Endothelial cell of umbilical vein (primary cell): ENCODE measurements around the gene TSPOAP1. TPM values are rescaled to one million over a fixed set of nuclear protein-coding genes. Genes with fewer than 3 reads are reported as not detected.

Source experiments
- BruUV-seq: library from RNA; stranded (reverse); fragments of 400-500 nt; replicated peaks from 2 replicates; lab custom pipeline; 2021; lab: Mats Ljungman, UMichigan
- CTCF ChIA-PET: fragments of 300-600, 350-600 bp; sonication (Branson Sonifier 250); formaldehyde crosslinking; loops from one replicate; lab custom pipeline; 2021; ENCODE audit warnings: antibody characterized with exemption, inconsistent platforms; lab: Charles Lee
- POLR2A ChIA-PET: fragments of 300-600, 350-600 bp; sonication (Branson Sonifier 250); formaldehyde crosslinking; loops from one replicate; lab custom pipeline; 2021; ENCODE audit warnings: antibody characterized with exemption, inconsistent platforms; lab: Charles Lee
- DNase-seq: peaks from one replicate; pipeline ENCODE4 v3.0.0-alpha.2; 2011; ENCODE audit warnings: low read depth, low spot score
- FAIRE-seq: peaks from 2 replicates; lab custom pipeline; 2011; peaks lifted over from hg19 to GRCh38; lab: Jason Lieb, UNC
- H2AFZ ChIP-seq: 2 replicates; pipeline ENCODE4 v1.6.0; 2012; ENCODE audit warnings: low read depth, low read length, control low read depth, inconsistent platforms
- H3K27ac ChIP-seq: 2 replicates; pipeline ENCODE4 v1.5.1; 2011; ENCODE audit warnings: low read depth, mild to moderate bottlenecking, control low read depth, low read length, moderate library complexity; ENCODE audit not compliant: insufficient read depth
- H3K27me3 ChIP-seq, 2 experiments: 2 replicates each; pipeline versions ENCODE4 v1.6.0 to v1.6.1; 2011; ENCODE audit warnings: low read length in 2 of 2, mixed read lengths in 1 of 2; ENCODE audit not compliant: control insufficient read depth in 2 of 2, insufficient read depth in 2 of 2
- H3K36me3 ChIP-seq, 2 experiments: 2 replicates in 1 of 2; 3 replicates in 1 of 2; pipeline ENCODE4 v1.5.1; 2011; ENCODE audit warnings: low read length in 2 of 2, mild to moderate bottlenecking in 1 of 2, moderate library complexity in 1 of 2; ENCODE audit not compliant: control insufficient read depth in 2 of 2, insufficient read depth in 2 of 2; ENCODE audit errors: extremely low read depth in 1 of 2
- H3K4me1 ChIP-seq: 3 replicates; pipeline ENCODE4 v1.5.1; 2011; ENCODE audit warnings: mild to moderate bottlenecking, low read length; ENCODE audit not compliant: control insufficient read depth, insufficient read depth; ENCODE audit errors: extremely low read depth
- H3K4me2 ChIP-seq: 2 replicates; pipeline ENCODE4 v1.6.1; 2011; ENCODE audit warnings: low read length, control low read depth, mixed read lengths; ENCODE audit not compliant: insufficient read depth
- H3K4me3 ChIP-seq, 3 experiments: fragments of 200-600 bp in 1 of 3; sonication (generic), shearing (Covaris generic) in 1 of 3; replicated peaks in 1 of 3; 2 replicates each; pipeline ENCODE4 v1.5.1; 2011 to 2016; ENCODE audit warnings: control low read depth in 3 of 3, low read length in 3 of 3, mild to moderate bottlenecking in 2 of 3, inconsistent platforms in 1 of 3, low read depth in 1 of 3, moderate library complexity in 1 of 3; ENCODE audit not compliant: insufficient read depth in 1 of 3
- H3K79me2 ChIP-seq: 2 replicates; pipeline ENCODE4 v1.6.0; 2012; ENCODE audit warnings: low read length, inconsistent platforms; ENCODE audit not compliant: control insufficient read depth, insufficient read depth
- H3K9ac ChIP-seq: replicated peaks from 2 replicates; pipeline ENCODE3; 2011; ENCODE audit warnings: low read length, control low read depth; ENCODE audit not compliant: insufficient read depth; ENCODE audit errors: extremely low read depth
- H3K9me1 ChIP-seq: replicated peaks from 3 replicates; pipeline ENCODE4 v1.6.0; 2011; ENCODE audit warnings: mild to moderate bottlenecking, low read length; ENCODE audit not compliant: control insufficient read depth, insufficient read depth; ENCODE audit errors: extremely low read depth
- H3K9me3 ChIP-seq: replicated peaks from 2 replicates; pipeline ENCODE4 v1.5.1; 2012; ENCODE audit warnings: low read length, inconsistent platforms; ENCODE audit not compliant: control insufficient read depth, insufficient read depth
- H4K20me1 ChIP-seq: replicated peaks from 2 replicates; pipeline ENCODE3; 2011; ENCODE audit warnings: mild to moderate bottlenecking, low read length; ENCODE audit not compliant: control insufficient read depth, insufficient read depth; ENCODE audit errors: extremely low read depth
- CTCF ChIP-seq, 2 donors: IDR thresholded peaks; 1 replicate in 1 of 2; 2 replicates in 1 of 2; pipeline ENCODE4 v1.5.1; 2011; ENCODE audit warnings: low read length in 2 of 2, mild to moderate bottlenecking in 2 of 2, moderate library complexity in 2 of 2, control low read depth in 1 of 2, inconsistent platforms in 1 of 2, low read depth in 1 of 2; ENCODE audit not compliant: insufficient read depth in 1 of 2; ENCODE audit errors: extremely low read depth in 1 of 2
- EZH2 ChIP-seq: IDR thresholded peaks from 2 replicates; pipeline ENCODE4 v1.6.1; 2012; ENCODE audit warnings: borderline replicate concordance, low read depth, mild to moderate bottlenecking, moderate library complexity, low read length, inconsistent platforms; ENCODE audit not compliant: severe bottlenecking
- FOS ChIP-seq: IDR thresholded peaks from 2 replicates; pipeline ENCODE4 v1.6.1; 2011; ENCODE audit warnings: mild to moderate bottlenecking, low read length, moderate library complexity, borderline replicate concordance; ENCODE audit not compliant: insufficient read depth
- GATA2 ChIP-seq: IDR thresholded peaks from 2 replicates; pipeline ENCODE4 v1.7.0; 2011; ENCODE audit warnings: low read depth, mild to moderate bottlenecking, moderate library complexity, mixed read lengths, low read length; ENCODE audit not compliant: insufficient read length, insufficient read depth
- JUN ChIP-seq: IDR thresholded peaks from 2 replicates; pipeline ENCODE4 v1.6.1; 2011; ENCODE audit warnings: borderline replicate concordance, low read depth; ENCODE audit not compliant: insufficient read length, insufficient read depth
- MAX ChIP-seq: IDR thresholded peaks from 2 replicates; pipeline ENCODE4 v1.6.1; 2011; ENCODE audit not compliant: insufficient read depth, insufficient read length
- POLR2A ChIP-seq: IDR thresholded peaks from 2 replicates; pipeline ENCODE4 v1.6.1; 2012; ENCODE audit warnings: low read depth, mild to moderate bottlenecking, control low read depth, low read length
- POLR2AphosphoS5 ChIP-seq: IDR thresholded peaks from 2 replicates; pipeline ENCODE4 v1.6.1; 2012; ENCODE audit warnings: low read depth, mild to moderate bottlenecking, control low read depth, low read length, moderate library complexity; ENCODE audit not compliant: insufficient read depth
- dilution Hi-C: fragments of 300-500 bp; cut with MboI; formaldehyde crosslinking; loops from one replicate; pipeline ENCODE4 v1.15.0; 2019; ENCODE audit warnings: low sequenced_read_pairs; ENCODE audit not compliant: extremely low pct_ligation_motif_present
- intact Hi-C: fragments of 100-400 bp; cut with micrococcal nuclease; formaldehyde crosslinking; loops from one replicate; pipeline ENCODE4 v1.10.0; 2022
- polyA plus RNA-seq, 4 experiments: library from polyadenylated mRNA; depleted of rRNA in 3 of 4; stranded (reverse) in 3 of 4; unstranded in 1 of 4; fragments of >200 nt; gene quantifications; 2 replicates each; pipeline versions ENCODE4 v1.2.1 to v1.2.3, GENCODE V29; 2011 to 2012; ENCODE audit warnings: missing spikeins in 1 of 4
- total RNA-seq: library from RNA; stranded (reverse); gene quantifications from 2 replicates; pipeline ENCODE4 v1.2.3, GENCODE V29; 2021

TSPOAP1 gene
- total and polyA plus RNA-seq, 2 donors (not counting 3 experiments of a cell fraction or from before 2014, with no cell fraction given) = not detected

GRCh38 chr17:58325976-58326468 lies 2.6 kb downstream of the TSPOAP1 start:
- FAIRE-seq = no peak
- no peaks in the 10 kb centered on the region for H3K4me1 ChIP-seq
- peaks cover 23 to 25% of the 10 kb centered on the region in 2 experiments for H3K27me3 ChIP-seq
- dilution Hi-C loops = no loop called here
- CTCF ChIA-PET = interaction anchor here (1.3 kb wide), 1 partner anchor 9 kb away, joined by 8 read pairs; no protein-coding TSS in a partner anchor
- BruUV-seq = no TSS peak
- intact Hi-C loops = no loop called here
- TF ChIP-seq POLR2AphosphoS5 (no peak), POLR2A (no peak), GATA2 (no peak), FOS (no peak), EZH2 (no peak), JUN (no peak), MAX (no peak)
- H3K4me2 ChIP-seq = no peak overlapping the region
- no peaks in the 10 kb centered on the region for H3K36me3 ChIP-seq
- no peak overlapping the region for H3K4me3 ChIP-seq
- POLR2A ChIA-PET = no interaction called here
- no peaks in the 10 kb centered on the region for H3K9me3 ChIP-seq
- no peak for DNase-seq
- H3K9ac ChIP-seq = no peak overlapping the region
- no peaks in the 10 kb centered on the region for H4K20me1 ChIP-seq
- H3K27ac ChIP-seq = no peak overlapping the region
- no peaks in the 10 kb centered on the region for H3K79me2 ChIP-seq
- H3K9me1 ChIP-seq = no peaks in the 10 kb centered on the region
- no peak overlapping the region for H2AFZ ChIP-seq

- Histone ChIP-seq H3K9me1 (no peaks in the 10 kb centered on the region), H2AFZ (no peak overlapping the region), H3K4me3 (no peak overlapping the region), H3K9me3 (no peaks in the 10 kb centered on the region), H3K9ac (no peak overlapping the region), H3K36me3 (no peaks in the 10 kb centered on the region), H4K20me1 (no peaks in the 10 kb centered on the region), H3K4me1 (no peaks in the 10 kb centered on the region), H3K27ac (no peak overlapping the region), H3K79me2 (no peaks in the 10 kb centered on the region), H3K27me3 (peaks cover 23 to 25% of the 10 kb centered on the region in 2 experiments), H3K4me2 (no peak overlapping the region)
- ChIA-PET POLR2A (no interaction called here), CTCF (interaction anchor here (1.3 kb wide), 1 partner anchor 8 kb away, joined by 8 read pairs; no protein-coding TSS in a partner anchor)
- no peak for TF ChIP-seq FOS
- no peak for TF ChIP-seq JUN
- TF ChIP-seq POLR2AphosphoS5 = no peak
- no peak for TF ChIP-seq CTCF (IDR thresholded peaks at IDR 0.05; ENCODE audit: extremely low read depth in 1 of 2, insufficient read depth in 1 of 2, low read depth in 1 of 2, low read length in 2 of 2)
- TF ChIP-seq EZH2 = no peak
- TF ChIP-seq GATA2 = no peak
- no peak for TF ChIP-seq POLR2A
- no peak for TF ChIP-seq MAX
- DNase-seq (no peak), FAIRE-seq (no peak)
- intact Hi-C loops = no loop called here
- no TSS peak for BruUV-seq
- dilution Hi-C loops = no loop called here
Observed at GRCh38 chr17:58325289-58325726, 3.3 kb downstream of the TSPOAP1 start.
